Jurkat, Clone E6-1 (cell line): Measurements from ENCODE around the gene CNTNAP2.

ENCODE experiments used
- DNase-seq: peaks from one replicate; pipeline ENCODE4 v3.0.0-alpha.2; 2011; ENCODE audit warnings: low read depth, low spot score
- H3K4me3 ChIP-seq: 2 replicates; pipeline ENCODE4 v1.5.1; 2011; ENCODE audit warnings: mild to moderate bottlenecking, low read length, control low read depth, moderate library complexity

The CNTNAP2 gene

GRCh38 chr7:148212731-148213130 is 2096.1 kb downstream of the CNTNAP2 start:
- DNase-seq = peak; percentile 1
- H3K4me3 ChIP-seq = no peak overlapping the region

GRCh38 chr7:148214101-148214500 is 2097.5 kb downstream of the CNTNAP2 start:
- DNase-seq = no peak
- H3K4me3 ChIP-seq = no peak overlapping the region

GRCh38 chr7:148218603-148219002 is 2102.0 kb downstream of the CNTNAP2 start:
- H3K4me3 ChIP-seq = no peak overlapping the region
- no peak for DNase-seq

- DNase-seq = no peak
Measured at GRCh38 chr7:148222721-148223120, 2106.1 kb downstream of the CNTNAP2 start.

GRCh38 chr7:148223160-148223559 is 2106.6 kb downstream of the CNTNAP2 start:
- H3K4me3 ChIP-seq = no peak overlapping the region
- no peak for DNase-seq

More at GRCh38 chr7:148222721-148223120, 2106.1 kb downstream of the CNTNAP2 start:
- no peak overlapping the region for H3K4me3 ChIP-seq

GRCh38 chr7:148223738-148224137 is 2107.1 kb downstream of the CNTNAP2 start:
- DNase-seq = no peak
- H3K4me3 ChIP-seq = no peak overlapping the region

GRCh38 chr7:148230296-148230695 is 2113.7 kb downstream of the CNTNAP2 start:
- DNase-seq = no peak
- no peak overlapping the region for H3K4me3 ChIP-seq

GRCh38 chr7:148230883-148231282 is 2114.3 kb downstream of the CNTNAP2 start:
- H3K4me3 ChIP-seq = no peak overlapping the region
- no peak for DNase-seq

GRCh38 chr7:148232784-148233183 is 2116.2 kb downstream of the CNTNAP2 start:
- no peak overlapping the region for H3K4me3 ChIP-seq
- no peak for DNase-seq

- no peak for DNase-seq
- H3K4me3 ChIP-seq = no peak overlapping the region
Measured at GRCh38 chr7:148234715-148235114, 2118.1 kb downstream of the CNTNAP2 start.

- no peak for DNase-seq
- H3K4me3 ChIP-seq = no peak overlapping the region
Measured at GRCh38 chr7:148238761-148239325, 2122.2 kb downstream of the CNTNAP2 start.

GRCh38 chr7:148241700-148242293 is 2125.2 kb downstream of the CNTNAP2 start:
- H3K4me3 ChIP-seq = no peak overlapping the region
- no peak for DNase-seq

GRCh38 chr7:148242294-148242821 is 2125.8 kb downstream of the CNTNAP2 start:
- peak; percentile 26 for DNase-seq
- no peak overlapping the region for H3K4me3 ChIP-seq

GRCh38 chr7:148245381-148245780 is 2128.8 kb downstream of the CNTNAP2 start:
- no peak overlapping the region for H3K4me3 ChIP-seq
- DNase-seq = no peak

GRCh38 chr7:148253629-148254028 is 2137.0 kb downstream of the CNTNAP2 start:
- DNase-seq = no peak
- H3K4me3 ChIP-seq = no peak overlapping the region

GRCh38 chr7:148255333-148255732 is 2138.7 kb downstream of the CNTNAP2 start:
- no peak for DNase-seq

GRCh38 chr7:148256433-148256832 is 2139.8 kb downstream of the CNTNAP2 start:
- H3K4me3 ChIP-seq = no peak overlapping the region
- DNase-seq = no peak

More at GRCh38 chr7:148255333-148255732, 2138.7 kb downstream of the CNTNAP2 start:
- no peak overlapping the region for H3K4me3 ChIP-seq

- no peak overlapping the region for H3K4me3 ChIP-seq
Measured at GRCh38 chr7:148260599-148260998, 2144.0 kb downstream of the CNTNAP2 start.

GRCh38 chr7:148261523-148261922 is 2144.9 kb downstream of the CNTNAP2 start:
- no peak for DNase-seq
- H3K4me3 ChIP-seq = no peak overlapping the region

More at GRCh38 chr7:148260599-148260998, 2144.0 kb downstream of the CNTNAP2 start:
- DNase-seq = no peak

- no peak for DNase-seq
Measured at GRCh38 chr7:148261996-148262688, 2145.5 kb downstream of the CNTNAP2 start.

More at GRCh38 chr7:148261996-148262688, 2145.5 kb downstream of the CNTNAP2 start:
- no peak overlapping the region for H3K4me3 ChIP-seq
